CD4-positive, alpha-beta T cell treated with Interleukin-4 for 1 hour (primary cell): Measurements from ENCODE around the gene NACAD.
"Not testable (repeated sequence)": the region's sequence is repeated elsewhere in the genome, so short reads cannot be mapped to it uniquely, and the experiment has no call there.

ENCODE experiments used
- DNase-seq, 2 donors: peaks; one replicate each; pipeline ENCODE4 v3.0.0-alpha.2; 2020 to 2022

NACAD gene

DNA sequence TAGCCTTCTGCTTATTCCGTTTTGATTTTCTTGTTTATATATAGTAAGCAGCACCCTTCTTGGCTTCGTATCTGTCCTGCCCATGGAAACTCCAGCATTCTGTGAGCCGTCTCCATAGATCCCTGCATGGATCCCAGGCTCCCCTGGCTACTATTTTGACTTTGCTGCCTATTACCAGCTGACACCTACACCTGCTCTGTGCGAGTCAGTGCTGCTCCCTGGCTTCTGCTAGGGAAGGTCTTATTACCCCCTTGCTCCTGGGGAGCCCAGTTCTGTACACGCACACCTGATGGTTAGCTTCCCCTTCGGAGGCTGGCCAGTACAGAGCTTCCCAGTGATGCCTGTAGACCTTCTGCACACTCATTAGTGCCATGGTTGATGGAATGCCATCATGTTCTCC lies 35.4 kb downstream of the NACAD start:
- DNase-seq, result no peak

DNA sequence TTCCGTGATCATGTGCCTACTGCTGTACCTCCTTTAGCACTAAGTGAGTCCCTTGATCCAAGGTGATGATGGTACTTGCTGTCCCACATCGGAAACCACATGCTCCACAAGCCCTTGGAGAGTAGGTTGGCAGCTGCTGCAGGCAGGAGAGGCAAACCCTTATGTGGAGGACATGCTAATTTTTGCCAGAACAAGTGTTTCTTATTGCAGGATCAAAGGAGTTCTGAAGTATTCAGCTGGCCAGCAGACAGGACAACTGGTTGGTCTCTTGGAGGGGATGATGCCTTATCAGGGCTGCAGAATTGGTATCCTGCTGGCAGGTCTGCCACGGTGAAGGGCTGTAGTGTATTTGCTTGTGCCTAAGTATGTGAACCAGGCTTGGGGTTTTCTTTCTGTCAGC lies 36.8 kb downstream of the NACAD start:
- no peak for DNase-seq

- no peak for DNase-seq
Measured at GRCh38 chr7:45050198-45050597, 38.6 kb downstream of the NACAD start.

DNA sequence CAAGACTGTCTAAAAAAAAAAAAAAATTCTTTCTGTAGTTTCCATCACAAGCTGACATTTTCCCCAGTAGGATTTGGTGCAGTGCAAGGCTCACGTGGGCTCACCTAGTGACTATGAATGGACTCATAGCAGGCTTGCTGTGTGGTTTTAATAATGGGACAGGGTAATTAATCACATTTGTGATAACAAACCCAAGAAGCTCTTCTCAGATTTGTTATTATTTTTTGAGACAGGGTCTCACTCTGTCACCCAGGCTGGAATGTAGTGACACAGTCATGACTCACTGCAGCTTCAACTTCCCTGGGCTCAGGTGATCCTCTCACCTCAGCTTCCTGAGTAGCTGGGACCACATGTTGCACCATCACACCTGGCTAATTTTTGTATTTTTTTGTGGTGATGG lies 40.0 kb downstream of the NACAD start:
- no peak for DNase-seq

DNA sequence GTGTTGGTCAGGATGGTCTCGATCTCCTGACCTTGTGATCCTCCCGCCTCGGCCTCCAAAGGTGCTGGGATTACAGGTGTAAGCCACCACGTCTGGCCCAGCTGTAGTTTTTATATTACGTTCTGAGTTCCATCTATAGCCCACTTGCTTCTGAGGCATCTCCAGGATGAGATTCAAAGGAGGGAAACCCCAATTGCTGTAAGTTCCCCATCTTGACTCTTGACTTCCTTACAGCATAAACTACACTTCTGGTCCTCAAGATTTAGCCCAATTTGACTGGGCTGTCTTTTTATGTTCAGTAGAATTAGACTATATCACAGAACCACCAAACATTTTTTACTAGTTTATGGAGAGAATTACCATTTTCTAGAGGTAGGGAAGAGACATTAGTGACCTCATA lies 44.4 kb downstream of the NACAD start:
- no peak for DNase-seq

DNA sequence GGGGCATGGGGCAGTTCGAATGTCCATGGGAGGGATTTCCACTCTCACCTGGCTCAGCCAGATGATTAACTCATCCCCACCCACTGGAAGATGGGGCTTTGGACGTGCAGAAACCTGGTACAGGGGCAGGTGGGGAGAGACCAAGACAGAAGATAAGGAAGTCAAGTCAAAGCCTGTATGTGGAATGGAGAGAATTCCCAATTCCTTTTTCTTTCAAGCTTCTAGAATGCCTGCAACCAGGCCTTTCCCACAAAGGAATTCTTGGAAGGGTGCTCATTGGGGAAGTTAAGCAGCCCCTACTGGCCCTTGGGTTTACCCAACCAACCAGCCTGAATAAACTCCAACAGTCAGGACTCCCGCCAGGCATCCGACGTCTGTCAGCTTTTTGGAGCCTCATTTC lies 49.7 kb downstream of the NACAD start:
- no peak for DNase-seq

- DNase-seq, result no peak
Measured at GRCh38 chr7:45037876-45038275, 50.9 kb downstream of the NACAD start.

- DNase-seq, result no peak
Measured at GRCh38 chr7:45036796-45037195, 52.0 kb downstream of the NACAD start.

DNA sequence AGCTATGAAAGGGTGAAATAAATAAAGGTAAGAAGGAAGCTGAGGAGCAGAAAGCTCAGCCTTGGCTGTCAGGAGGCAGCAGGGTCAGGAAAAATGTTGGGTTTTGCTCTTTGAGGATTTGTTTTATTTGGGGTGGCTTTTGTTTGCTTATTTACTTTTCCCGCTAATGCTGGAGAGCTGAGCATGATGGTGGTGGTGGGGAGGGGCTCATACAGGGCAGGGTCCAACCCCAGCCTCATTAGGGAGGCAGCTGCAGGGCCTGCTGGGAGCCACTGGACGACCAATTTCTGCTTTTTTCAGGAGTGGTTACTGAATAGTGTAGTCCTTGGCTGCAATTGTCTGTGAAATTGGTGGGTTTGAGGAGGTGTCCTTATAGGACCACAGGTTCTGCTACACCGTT lies 52.5 kb downstream of the NACAD start:
- no peak for DNase-seq

GRCh38 chr7:45035893-45036292 lies 52.9 kb downstream of the NACAD start:
- no peak for DNase-seq

DNA sequence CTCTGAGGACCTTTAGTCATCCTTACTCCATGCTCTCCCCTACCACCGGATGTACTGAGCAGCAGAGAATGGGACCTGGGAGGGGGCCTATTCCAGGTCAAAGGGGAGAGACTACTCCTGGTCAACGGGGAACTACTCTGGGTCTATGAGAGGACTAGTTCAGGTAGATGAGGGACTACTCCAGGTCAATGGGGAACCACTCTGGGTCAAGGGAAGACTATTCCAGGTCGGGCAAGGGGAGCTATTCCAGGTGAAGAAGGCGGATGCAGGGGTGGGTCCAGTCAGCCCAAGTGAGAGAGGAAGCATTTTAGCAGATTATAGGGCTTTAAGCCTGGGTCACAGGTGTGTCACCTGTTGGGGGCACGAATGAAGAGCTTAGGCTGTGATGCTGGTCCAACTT lies 53.4 kb downstream of the NACAD start:
- no peak for DNase-seq

DNA sequence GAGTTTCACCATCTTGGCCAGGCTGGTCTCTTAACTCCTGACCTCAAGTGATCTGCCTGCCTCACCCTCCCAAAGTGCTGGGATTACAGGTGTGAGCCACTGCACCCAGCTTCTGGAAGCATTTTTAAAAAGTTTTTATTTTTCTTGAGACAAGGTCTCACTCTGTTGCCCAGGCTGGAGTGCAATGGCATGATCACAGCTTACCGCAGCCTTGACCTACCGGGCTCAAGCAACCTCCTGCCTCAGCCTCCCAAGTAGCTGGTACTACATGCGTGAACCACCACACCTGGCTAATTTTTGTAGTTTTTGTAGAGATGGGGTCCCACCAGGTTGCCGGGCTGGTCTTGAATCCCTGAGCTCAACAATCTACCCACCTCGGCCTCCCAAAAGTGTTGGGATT lies 54.1 kb downstream of the NACAD start:
- DNase-seq, result not testable (repeated sequence)

- no peak for DNase-seq
Measured at GRCh38 chr7:45033931-45034290, 54.9 kb downstream of the NACAD start.

DNA sequence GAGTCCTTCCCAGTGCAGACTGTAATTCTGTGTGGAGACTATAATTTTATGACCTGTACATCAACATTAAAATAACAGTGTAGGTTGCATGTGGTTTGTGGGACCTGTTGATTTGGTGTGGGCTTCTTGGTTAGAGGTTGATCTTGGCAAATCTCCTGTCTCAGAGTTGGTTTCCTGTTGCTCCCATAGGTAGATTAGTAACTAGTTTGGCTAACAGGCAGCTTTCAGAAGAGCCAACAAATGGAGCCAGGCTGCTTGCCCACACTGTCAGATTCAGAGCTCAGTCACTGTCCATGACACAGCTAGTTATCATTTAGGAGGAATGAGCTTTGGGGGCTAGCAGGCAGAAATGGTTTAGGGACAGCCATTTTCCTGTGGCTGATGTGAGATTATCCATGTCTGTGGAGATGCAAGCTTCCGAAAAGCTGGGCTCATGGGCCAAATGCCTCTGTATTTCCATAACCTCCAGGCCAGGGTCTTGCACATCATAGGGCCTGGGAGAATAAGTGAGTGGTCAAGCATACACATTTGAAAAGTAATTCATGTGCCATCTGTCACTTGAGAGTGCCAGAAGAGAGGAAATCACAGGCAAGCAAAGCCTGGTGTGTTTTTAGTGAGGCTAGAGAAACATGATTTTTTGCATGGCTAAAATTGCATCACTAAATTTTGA lies 55.4 kb downstream of the NACAD start:
- DNase-seq, result peak in 1 of 2 donors; percentile 28

GRCh38 chr7:45032421-45032820 lies 56.3 kb downstream of the NACAD start:
- DNase-seq, result no peak

DNA sequence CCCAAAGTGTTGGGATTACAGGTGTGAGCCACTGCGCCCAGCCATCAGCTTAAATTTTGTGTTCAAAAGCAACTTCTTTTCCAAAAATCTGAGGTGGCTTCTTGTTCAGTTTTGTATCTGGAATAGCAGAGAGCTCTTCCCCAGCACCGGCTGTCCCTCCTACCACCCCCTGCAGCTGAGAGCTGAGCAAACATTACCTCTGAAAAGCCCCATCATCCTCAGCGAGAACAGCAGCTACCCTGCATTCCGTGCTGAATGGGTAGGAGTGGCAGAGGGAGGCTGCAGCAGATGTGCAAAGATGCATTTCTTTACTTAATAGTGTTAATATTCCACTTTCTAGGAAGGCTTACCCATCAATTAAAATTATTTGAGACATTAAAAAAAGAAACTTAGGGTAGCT lies 56.9 kb downstream of the NACAD start:
- DNase-seq, result no peak
